ENCODE data around the gene SETMAR. TPM values are rescaled to one million over a fixed set of nuclear protein-coding genes. Genes with fewer than 3 reads are reported as not detected.

The SETMAR gene
- total RNA-seq, 1 experiment from 2014 or later: 9.4 TPM

DNA sequence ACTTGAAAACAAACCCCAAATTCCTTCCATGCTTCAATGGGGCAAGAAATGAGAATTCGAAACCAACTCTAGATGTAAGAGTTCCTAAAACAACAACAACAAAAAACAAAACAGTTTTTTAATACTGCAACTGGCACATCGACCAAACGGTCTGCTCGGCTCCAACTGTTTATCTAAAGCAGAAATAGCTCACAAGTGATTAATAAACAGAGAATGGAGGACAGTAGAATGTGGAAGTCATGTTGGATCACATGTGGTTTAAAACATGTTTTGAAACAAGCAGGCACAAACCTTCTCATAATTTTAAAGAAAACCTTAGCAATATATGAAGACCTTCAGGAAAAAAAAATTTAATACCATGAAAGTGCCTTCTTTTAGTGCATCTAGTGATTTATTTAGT, 55.1 kb downstream of the SETMAR start:
- H2AFZ ChIP-seq (ENCODE audit: low read depth, low read length, poor library complexity, severe bottlenecking): no peak overlapping the region
- ATAC-seq (no peak), DNase-seq (ENCODE audit: low read depth, low spot score) (no peak)
- H3K9ac ChIP-seq (ENCODE audit: low read length): no peak overlapping the region
- H4K20me1 ChIP-seq (ENCODE audit: insufficient read depth): no peaks in the 10 kb centered on the region
- no peaks in the 10 kb centered on the region for H3K36me3 ChIP-seq (ENCODE audit: control insufficient read depth in 1 of 2, insufficient read depth in 2 of 2, low read length in 2 of 2)
- H3K4me3 ChIP-seq (replicated peaks in 1 of 2; ENCODE audit: low read depth in 1 of 2, low read length in 2 of 2): no peak overlapping the region
- BruUV-seq (replicated peaks): no TSS peak
- H3K4me2 ChIP-seq (ENCODE audit: low read length): no peak overlapping the region
- H3K4me1 ChIP-seq (ENCODE audit: control insufficient read depth in 1 of 2, insufficient read depth in 2 of 2, low read length in 2 of 2): no peaks in the 10 kb centered on the region
- RAD21 ChIA-PET (ENCODE audit: low non-redundant PET in 1 of 2, low total read pairs in 2 of 2, uncharacterized antibody in 2 of 2, unreplicated experiment in 2 of 2): no interaction called here
- intact Hi-C loops (cut with micrococcal nuclease): loop anchor here (10.0 kb wide), 1 partner anchor 697 kb away; no protein-coding TSS in a partner anchor
- no peaks in the 10 kb centered on the region for H3K9me2 ChIP-seq (ENCODE audit: insufficient read depth)
- CTCF ChIA-PET: no interaction called here
- no peaks in the 10 kb centered on the region for H3K9me3 ChIP-seq (ENCODE audit: control insufficient read depth in 1 of 2, insufficient read depth in 1 of 2, low read depth in 1 of 2, low read length in 2 of 2)
- H3K79me2 ChIP-seq (ENCODE audit: insufficient read depth, low read length): no peaks in the 10 kb centered on the region
- TF ChIP-seq, protein P1, sequence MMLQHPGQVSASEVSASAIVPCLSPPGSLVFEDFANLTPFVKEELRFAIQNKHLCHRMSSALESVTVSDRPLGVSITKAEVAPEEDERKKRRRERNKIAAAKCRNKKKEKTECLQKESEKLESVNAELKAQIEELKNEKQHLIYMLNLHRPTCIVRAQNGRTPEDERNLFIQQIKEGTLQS (IDR thresholded peaks at IDR 0.05): no peak
- no peak for TF ChIP-seq POLR2AphosphoS5 (IDR thresholded peaks at IDR 0.05; ENCODE audit: low read depth, low read length)
- no peak for TF ChIP-seq FOSL1 (IDR thresholded peaks at IDR 0.05; ENCODE audit: low read depth)
- TF ChIP-seq EGR1 (IDR thresholded peaks at IDR 0.05; ENCODE audit: low read depth): no peak
- TF ChIP-seq CBX3 (IDR thresholded peaks at IDR 0.05; ENCODE audit: low read depth): no peak
- TF ChIP-seq ZNF274 (IDR thresholded peaks at IDR 0.05; ENCODE audit: low read depth, low read length): no peak
- no peak for TF ChIP-seq ZFX (IDR thresholded peaks at IDR 0.05)
- no peak for TF ChIP-seq JUND (IDR thresholded peaks at IDR 0.05)
- TF ChIP-seq ELF1 (IDR thresholded peaks at IDR 0.05; ENCODE audit: borderline replicate concordance, low read depth): no peak
- TF ChIP-seq SRF (IDR thresholded peaks at IDR 0.05; ENCODE audit: low read depth): no peak
- TF ChIP-seq SP1 (IDR thresholded peaks at IDR 0.05; ENCODE audit: low read depth): no peak
- TF ChIP-seq, protein P2, sequence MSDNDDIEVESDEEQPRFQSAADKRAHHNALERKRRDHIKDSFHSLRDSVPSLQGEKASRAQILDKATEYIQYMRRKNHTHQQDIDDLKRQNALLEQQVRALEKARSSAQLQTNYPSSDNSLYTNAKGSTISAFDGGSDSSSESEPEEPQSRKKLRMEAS (IDR thresholded peaks at IDR 0.05): no peak
- TF ChIP-seq EZH2phosphoT487 (IDR thresholded peaks at IDR 0.05; ENCODE audit: borderline replicate concordance): no peak
- no peak for TF ChIP-seq RAD21 (IDR thresholded peaks at IDR 0.05; ENCODE audit: low read depth)
- TF ChIP-seq, protein P3, sequence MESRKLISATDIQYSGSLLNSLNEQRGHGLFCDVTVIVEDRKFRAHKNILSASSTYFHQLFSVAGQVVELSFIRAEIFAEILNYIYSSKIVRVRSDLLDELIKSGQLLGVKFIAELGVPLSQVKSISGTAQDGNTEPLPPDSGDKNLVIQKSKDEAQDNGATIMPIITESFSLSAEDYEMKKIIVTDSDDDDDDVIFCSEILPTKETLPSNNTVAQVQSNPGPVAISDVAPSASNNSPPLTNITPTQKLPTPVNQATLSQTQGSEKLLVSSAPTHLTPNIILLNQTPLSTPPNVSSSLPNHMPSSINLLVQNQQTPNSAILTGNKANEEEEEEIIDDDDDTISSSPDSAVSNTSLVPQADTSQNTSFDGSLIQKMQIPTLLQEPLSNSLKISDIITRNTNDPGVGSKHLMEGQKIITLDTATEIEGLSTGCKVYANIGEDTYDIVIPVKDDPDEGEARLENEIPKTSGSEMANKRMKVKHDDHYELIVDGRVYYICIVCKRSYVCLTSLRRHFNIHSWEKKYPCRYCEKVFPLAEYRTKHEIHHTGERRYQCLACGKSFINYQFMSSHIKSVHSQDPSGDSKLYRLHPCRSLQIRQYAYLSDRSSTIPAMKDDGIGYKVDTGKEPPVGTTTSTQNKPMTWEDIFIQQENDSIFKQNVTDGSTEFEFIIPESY (IDR thresholded peaks at IDR 0.05; ENCODE audit: extremely low read depth, insufficient replicate concordance, low read length): no peak
- TF ChIP-seq, protein P4, sequence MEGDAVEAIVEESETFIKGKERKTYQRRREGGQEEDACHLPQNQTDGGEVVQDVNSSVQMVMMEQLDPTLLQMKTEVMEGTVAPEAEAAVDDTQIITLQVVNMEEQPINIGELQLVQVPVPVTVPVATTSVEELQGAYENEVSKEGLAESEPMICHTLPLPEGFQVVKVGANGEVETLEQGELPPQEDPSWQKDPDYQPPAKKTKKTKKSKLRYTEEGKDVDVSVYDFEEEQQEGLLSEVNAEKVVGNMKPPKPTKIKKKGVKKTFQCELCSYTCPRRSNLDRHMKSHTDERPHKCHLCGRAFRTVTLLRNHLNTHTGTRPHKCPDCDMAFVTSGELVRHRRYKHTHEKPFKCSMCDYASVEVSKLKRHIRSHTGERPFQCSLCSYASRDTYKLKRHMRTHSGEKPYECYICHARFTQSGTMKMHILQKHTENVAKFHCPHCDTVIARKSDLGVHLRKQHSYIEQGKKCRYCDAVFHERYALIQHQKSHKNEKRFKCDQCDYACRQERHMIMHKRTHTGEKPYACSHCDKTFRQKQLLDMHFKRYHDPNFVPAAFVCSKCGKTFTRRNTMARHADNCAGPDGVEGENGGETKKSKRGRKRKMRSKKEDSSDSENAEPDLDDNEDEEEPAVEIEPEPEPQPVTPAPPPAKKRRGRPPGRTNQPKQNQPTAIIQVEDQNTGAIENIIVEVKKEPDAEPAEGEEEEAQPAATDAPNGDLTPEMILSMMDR (IDR thresholded peaks at IDR 0.05 in 2 of 3, conservative IDR thresholded peaks at IDR 0.05 in 1 of 3; ENCODE audit: borderline replicate concordance in 1 of 3, insufficient read depth in 1 of 3, low read depth in 2 of 3, low read length in 2 of 3): no peak
- TF ChIP-seq, protein P5, sequence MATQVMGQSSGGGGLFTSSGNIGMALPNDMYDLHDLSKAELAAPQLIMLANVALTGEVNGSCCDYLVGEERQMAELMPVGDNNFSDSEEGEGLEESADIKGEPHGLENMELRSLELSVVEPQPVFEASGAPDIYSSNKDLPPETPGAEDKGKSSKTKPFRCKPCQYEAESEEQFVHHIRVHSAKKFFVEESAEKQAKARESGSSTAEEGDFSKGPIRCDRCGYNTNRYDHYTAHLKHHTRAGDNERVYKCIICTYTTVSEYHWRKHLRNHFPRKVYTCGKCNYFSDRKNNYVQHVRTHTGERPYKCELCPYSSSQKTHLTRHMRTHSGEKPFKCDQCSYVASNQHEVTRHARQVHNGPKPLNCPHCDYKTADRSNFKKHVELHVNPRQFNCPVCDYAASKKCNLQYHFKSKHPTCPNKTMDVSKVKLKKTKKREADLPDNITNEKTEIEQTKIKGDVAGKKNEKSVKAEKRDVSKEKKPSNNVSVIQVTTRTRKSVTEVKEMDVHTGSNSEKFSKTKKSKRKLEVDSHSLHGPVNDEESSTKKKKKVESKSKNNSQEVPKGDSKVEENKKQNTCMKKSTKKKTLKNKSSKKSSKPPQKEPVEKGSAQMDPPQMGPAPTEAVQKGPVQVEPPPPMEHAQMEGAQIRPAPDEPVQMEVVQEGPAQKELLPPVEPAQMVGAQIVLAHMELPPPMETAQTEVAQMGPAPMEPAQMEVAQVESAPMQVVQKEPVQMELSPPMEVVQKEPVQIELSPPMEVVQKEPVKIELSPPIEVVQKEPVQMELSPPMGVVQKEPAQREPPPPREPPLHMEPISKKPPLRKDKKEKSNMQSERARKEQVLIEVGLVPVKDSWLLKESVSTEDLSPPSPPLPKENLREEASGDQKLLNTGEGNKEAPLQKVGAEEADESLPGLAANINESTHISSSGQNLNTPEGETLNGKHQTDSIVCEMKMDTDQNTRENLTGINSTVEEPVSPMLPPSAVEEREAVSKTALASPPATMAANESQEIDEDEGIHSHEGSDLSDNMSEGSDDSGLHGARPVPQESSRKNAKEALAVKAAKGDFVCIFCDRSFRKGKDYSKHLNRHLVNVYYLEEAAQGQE (IDR thresholded peaks at IDR 0.05; ENCODE audit: low read depth): no peak
- POLR2A ChIA-PET: no interaction called here
- no peak overlapping the region for H3K27ac ChIP-seq (ENCODE audit: low read depth, low read length)
- no peaks in the 10 kb centered on the region for H3K27me3 ChIP-seq (ENCODE audit: insufficient read depth, low read length)
